Skeletal muscle tissue (tissue), 4 donors: ENCODE measurements around the gene PURA. TPM values are rescaled to one million over a fixed set of nuclear protein-coding genes. Genes with fewer than 3 reads are reported as not detected.

Source experiments
- H3K27ac ChIP-seq: one replicate; pipeline ENCODE4 v1.7.0; 2013; ENCODE audit warnings: mild to moderate bottlenecking, low read depth, low read length, inconsistent platforms
- H3K27me3 ChIP-seq, 3 donors: one replicate each; pipeline ENCODE4 v1.7.0; 2013; ENCODE audit warnings: low read length in 3 of 3; ENCODE audit not compliant: control insufficient read depth in 3 of 3, insufficient read depth in 3 of 3
- H3K36me3 ChIP-seq, 3 donors: one replicate each; pipeline ENCODE4 v1.7.0; 2013; ENCODE audit warnings: low read length in 3 of 3; ENCODE audit not compliant: control insufficient read depth in 3 of 3, insufficient read depth in 3 of 3
- H3K4me1 ChIP-seq, 3 donors: one replicate each; pipeline ENCODE4 v1.7.0; 2013; ENCODE audit warnings: low read length in 3 of 3, mild to moderate bottlenecking in 3 of 3; ENCODE audit not compliant: control insufficient read depth in 3 of 3, insufficient read depth in 3 of 3
- H3K4me3 ChIP-seq, 3 donors: one replicate each; pipeline ENCODE4 v1.7.0; 2013; ENCODE audit warnings: low read length in 3 of 3
- H3K9ac ChIP-seq, 3 donors: one replicate each; pipeline ENCODE4 v1.7.0; 2013; ENCODE audit warnings: low read length in 3 of 3, mild to moderate bottlenecking in 3 of 3, moderate library complexity in 2 of 3, low read depth in 1 of 3
- H3K9me3 ChIP-seq, 3 donors: one replicate each; pipeline ENCODE4 v1.7.0; 2013; ENCODE audit warnings: low read length in 3 of 3; ENCODE audit not compliant: control insufficient read depth in 3 of 3
- total RNA-seq: library from RNA; depleted of rRNA; stranded (reverse); fragments of >200 nt; gene quantifications from one replicate; pipeline ENCODE4 v1.2.3, GENCODE V29; 2014
- donor health status: Osteomylitis.

The PURA gene
- total RNA-seq, 1 donor from 2014 or later = 7.8 TPM

DNA sequence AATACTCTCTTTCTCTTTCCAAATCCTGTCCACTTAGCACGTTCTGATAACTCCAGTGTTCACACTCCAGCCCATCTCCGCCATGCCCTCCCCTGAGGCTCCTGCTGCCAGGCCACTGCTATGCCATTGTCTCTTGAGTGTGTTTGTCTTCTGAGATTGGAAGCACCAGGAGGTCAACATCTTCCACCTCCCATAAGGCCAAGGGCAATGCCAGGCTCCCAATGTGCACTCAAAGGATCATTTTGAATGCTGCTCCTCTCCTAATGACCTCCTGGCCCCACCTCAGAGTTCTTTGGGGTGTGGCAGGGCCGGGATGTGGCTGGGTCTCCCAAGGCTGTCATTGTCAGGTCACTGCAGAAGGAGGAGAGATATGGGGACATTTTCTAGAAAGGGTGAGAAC is 31.3 kb downstream of the PURA start:
- Histone ChIP-seq H3K4me3 (peak overlapping the region; percentile 45 to 67 (median 47)), H3K9ac (no peak overlapping the region), H3K27me3 (no peaks in the 10 kb centered on the region), H3K27ac (no peak overlapping the region), H3K9me3 (no peaks in the 10 kb centered on the region), H3K4me1 (peaks cover 19 to 36% (median 21%) of the 10 kb centered on the region in 3 donors), H3K36me3 (no peaks in the 10 kb centered on the region)

DNA sequence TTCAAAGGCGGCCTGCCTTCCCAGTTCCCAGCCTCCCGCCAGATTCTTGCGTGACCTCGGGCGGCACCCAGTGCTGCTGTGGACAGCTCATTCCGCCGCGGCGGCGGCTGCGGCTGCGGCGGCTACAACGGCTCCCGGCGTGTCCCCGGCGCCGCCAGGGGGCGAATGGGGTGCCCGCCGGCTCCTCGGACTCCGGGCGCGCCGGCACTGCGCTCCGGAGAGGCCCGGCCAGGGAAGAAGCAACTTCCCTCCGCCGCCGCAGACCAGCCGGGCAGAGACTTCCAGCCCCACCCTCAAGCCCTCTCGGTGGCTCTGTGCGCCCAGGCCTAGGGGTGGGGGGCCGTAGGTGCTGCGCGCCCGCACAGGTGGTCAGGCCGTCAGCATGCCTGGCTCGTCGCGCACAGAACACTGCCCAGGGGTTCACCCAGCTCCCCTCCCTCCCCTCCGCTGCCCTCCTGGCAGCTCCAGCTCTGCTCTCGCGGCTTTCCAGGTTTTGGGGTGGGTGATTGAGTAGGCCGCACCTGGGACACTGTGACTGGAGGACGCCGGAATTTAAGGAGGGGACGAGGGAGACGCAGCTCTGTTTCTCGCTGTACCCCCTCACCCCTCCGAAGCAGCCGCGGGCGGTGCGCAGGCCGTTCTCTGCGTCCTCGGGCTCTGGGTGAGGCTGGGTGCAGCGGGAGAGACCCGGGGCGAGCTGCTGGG is 32.1 kb downstream of the PURA start:
- H3K27me3 ChIP-seq = no peaks in the 10 kb centered on the region
- peak overlapping the region; percentile 67 to 72 (median 70) for H3K4me3 ChIP-seq
- no peaks in the 10 kb centered on the region for H3K9me3 ChIP-seq
- no peaks in the 10 kb centered on the region for H3K36me3 ChIP-seq
- peaks cover 14 to 29% (median 19%) of the 10 kb centered on the region in 3 donors for H3K4me1 ChIP-seq
- peak overlapping the region; percentile 48 to 78 (median 57) for H3K9ac ChIP-seq
- H3K27ac ChIP-seq = no peak overlapping the region

DNA sequence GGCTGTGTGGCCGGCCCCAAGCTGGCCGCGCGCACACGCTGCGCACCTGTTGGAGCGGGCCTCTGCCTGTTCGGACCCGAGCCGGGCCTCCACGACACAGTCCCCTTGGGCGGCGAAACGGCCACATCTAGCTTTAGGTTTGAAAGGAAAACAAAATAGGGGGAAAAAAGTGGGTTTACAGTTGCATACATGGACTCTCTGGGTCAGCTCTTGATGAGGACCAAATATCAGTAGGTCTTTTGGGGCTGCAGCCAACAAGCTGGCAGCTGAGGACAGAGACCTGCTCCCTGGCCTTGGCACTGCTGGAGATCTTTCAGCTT is 32.6 kb downstream of the PURA start:
- peak overlapping the region in 1 of 3 donors; percentile 70 for H3K4me3 ChIP-seq
- H3K27ac ChIP-seq = no peak overlapping the region
- no peaks in the 10 kb centered on the region for H3K27me3 ChIP-seq

DNA sequence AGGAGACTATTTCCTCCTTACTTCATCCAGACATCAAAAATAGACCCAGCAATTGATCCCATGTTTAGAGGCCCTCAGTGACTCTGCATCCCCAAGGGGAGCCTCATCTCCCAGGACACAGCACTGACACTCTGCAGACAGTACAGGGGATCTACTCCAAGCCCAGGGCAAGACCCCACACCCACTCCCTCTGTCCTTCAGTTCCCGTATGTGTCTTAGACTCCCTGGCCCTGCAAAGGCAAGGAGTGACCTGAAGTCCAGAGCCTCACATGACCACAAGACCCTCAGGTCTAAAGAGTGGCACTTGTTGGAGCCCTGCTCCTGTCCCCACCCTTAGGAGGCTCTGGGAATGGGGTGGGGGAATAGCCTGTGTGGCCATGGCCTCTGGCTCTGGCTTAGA is 33.6 kb downstream of the PURA start:
- Histone ChIP-seq H3K36me3 (no peaks in the 10 kb centered on the region), H3K4me1 (peaks cover 14 to 21% (median 19%) of the 10 kb centered on the region in 3 donors), H3K4me3 (no peak overlapping the region), H3K27ac (no peak overlapping the region), H3K9ac (no peak overlapping the region), H3K9me3 (no peaks in the 10 kb centered on the region), H3K27me3 (no peaks in the 10 kb centered on the region)

More for the DNA sequence above, 32.6 kb downstream of the PURA start:
- Histone ChIP-seq H3K36me3 (no peaks in the 10 kb centered on the region), H3K4me1 (peaks cover 14 to 24% (median 19%) of the 10 kb centered on the region in 3 donors), H3K9ac (peak overlapping the region in 1 of 3 donors; percentile 78), H3K9me3 (no peaks in the 10 kb centered on the region)

DNA sequence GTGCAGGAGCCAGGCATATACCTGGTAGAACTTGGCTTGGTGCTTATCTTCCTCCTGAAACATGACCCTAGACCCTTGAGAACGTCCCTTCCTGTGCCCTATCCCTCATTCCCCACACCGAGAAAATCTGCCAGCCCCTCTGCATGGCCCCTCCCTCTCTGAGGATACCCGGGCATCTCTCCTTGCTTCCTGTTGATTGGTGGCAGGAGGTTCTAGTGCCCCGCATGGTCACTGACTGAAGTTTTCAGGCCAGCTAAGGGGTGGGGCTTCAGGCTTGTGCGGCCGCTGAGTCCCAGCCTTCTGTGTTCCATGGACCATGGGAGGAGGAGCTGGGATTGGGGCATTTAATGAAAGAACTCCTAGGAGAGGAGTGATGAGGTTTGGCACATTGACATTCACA is 34.6 kb downstream of the PURA start:
- no peaks in the 10 kb centered on the region for H3K27me3 ChIP-seq
- no peaks in the 10 kb centered on the region for H3K9me3 ChIP-seq
- H3K4me1 ChIP-seq = peaks cover 18 to 25% (median 22%) of the 10 kb centered on the region in 3 donors
- H3K27ac ChIP-seq = no peak overlapping the region
- no peak overlapping the region for H3K4me3 ChIP-seq
- no peaks in the 10 kb centered on the region for H3K36me3 ChIP-seq
- no peak overlapping the region for H3K9ac ChIP-seq

DNA sequence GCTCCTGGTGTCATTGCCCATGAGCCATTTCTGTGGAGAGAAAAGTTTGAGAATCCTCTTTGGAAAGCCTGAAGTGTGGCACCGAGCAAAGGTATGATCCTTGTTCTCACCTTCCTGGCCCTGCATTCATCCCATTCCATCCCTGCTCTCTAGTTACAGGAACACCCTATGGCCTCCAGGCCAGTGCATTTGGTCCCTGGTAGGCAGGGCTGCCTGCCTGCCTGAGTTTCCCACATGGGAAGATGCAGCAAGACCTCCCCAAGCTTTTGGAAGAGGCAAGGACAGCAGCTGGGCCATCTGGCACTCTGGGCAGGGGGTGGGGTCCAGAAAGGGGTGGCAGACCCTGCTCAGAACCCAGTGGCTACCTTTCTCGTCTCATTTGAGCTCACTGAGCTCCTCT is 36.3 kb downstream of the PURA start:
- Histone ChIP-seq H3K4me1 (peaks cover 14 to 18% (median 16%) of the 10 kb centered on the region in 3 donors), H3K27me3 (no peaks in the 10 kb centered on the region), H3K9me3 (no peaks in the 10 kb centered on the region), H3K4me3 (no peak overlapping the region), H3K36me3 (no peaks in the 10 kb centered on the region), H3K9ac (peak overlapping the region in 1 of 3 donors; percentile 16), H3K27ac (no peak overlapping the region)

DNA sequence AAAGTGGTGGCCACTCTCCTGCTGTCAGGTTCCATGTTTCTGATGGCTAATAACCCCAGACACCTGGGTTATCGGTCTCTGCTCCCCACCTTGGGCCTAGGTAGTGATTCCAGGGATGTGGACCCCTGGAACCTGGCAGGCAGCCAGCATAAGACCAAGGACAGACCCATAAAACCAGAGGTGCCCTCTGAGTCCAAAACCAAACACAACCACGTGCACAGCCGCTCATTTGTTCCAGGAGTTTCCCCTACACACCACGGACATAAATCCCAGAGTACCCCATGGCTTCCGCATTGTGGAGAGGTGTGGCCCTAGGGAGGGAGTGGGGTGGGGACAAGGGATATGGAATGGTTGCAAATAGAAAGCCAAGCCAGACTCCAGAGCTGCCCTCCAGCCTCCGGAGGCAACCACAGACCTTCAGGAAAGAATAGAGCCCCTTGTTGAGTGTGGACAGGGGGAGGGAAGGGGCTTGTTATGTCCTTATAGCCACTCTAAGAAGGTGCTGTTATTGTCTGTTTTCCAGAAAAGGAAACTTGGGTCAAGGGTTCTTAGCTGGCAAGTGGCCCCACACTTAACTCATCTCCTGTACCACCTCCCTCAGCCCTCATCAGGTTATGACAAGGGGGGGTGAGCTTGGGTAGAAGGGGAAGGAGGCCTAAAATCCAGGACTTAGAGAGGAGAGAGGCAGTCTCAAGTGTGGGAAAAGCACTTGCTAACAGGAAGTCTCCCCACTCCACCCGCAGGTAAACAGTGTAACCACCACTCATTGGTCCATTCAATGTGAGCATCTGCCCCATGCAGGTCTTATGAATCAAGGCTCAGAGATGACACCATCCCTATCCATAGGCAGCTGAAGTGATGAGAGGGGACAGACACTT is 37.5 kb downstream of the PURA start:
- peaks cover 4 to 15% (median 5%) of the 10 kb centered on the region in 3 donors for H3K4me1 ChIP-seq
- no peaks in the 10 kb centered on the region for H3K27me3 ChIP-seq
- no peaks in the 10 kb centered on the region for H3K36me3 ChIP-seq
- no peak overlapping the region for H3K4me3 ChIP-seq
- no peak overlapping the region for H3K27ac ChIP-seq
- H3K9ac ChIP-seq = no peak overlapping the region
- H3K9me3 ChIP-seq = no peaks in the 10 kb centered on the region

DNA sequence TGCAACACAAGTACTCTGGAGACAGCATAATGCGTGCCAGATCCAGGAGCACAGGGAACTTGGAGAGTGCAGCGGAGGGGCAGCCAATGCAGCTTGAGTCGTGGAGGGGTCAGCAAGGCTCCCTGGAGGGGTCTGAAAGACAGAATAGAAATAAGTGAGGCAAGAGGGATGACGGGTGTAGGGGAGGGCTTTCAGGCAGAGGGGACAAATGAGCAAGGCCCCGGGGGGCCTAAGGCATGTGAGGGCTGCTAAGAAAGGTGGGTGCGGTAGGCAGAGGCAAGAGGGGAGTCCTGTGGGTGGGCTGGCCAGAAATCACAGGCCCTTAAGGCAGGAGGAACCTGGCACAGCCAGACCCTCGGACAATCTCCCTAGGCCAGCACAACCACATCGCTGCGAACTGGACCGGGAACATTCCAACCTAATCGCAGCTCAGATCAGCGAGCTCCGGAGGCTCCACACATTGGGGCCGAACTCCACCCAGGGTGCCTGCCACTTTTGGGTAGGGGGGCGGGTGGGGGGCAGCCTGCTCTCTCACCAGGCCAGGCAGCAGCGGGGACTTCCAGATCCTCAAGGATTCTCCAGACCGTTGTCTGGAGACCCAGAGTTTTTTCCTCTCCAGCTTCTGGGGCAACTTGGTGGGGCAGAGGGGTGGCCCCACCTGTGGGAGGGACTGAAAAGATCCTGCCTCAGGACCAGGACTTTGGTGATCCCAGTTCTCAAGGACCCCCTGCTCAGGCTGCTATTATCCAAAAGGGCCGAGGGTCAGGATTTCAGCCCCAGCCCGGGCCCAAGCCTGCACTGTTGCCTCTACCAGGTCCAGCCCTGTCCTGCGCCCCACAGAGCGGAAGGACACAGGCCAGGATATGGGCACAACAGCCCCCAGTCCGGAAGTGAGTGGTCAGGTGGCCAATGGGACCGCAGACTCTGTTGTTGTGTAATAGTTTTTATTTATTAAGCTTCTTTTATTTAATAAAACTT is 38.4 kb downstream of the PURA start:
- H3K36me3 ChIP-seq = no peaks in the 10 kb centered on the region
- peaks cover 6 to 14% (median 10%) of the 10 kb centered on the region in 3 donors for H3K4me1 ChIP-seq
- H3K27ac ChIP-seq = no peak overlapping the region

DNA sequence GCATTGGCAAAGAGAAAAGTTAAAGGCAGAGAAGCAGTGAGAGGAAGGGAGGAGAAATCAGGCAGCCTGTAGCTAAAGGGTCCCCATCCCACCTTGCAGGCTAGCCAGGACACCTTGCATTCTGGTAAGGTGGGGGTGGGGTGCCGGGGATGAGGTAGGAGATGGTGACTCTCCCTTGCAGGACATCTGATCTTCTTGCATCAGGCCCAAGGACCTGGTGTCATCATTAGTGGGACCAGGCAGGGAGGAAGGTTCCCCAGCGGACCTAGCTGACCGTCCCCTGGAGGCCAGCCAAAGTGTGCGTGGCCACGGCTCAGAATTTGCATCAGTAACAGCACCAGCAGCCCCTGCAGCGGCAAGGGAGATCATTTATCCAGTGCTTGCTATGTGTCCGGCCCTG is 39.3 kb downstream of the PURA start:
- H3K27ac ChIP-seq = no peak overlapping the region
- no peak overlapping the region for H3K9ac ChIP-seq
- no peaks in the 10 kb centered on the region for H3K36me3 ChIP-seq
- no peak overlapping the region for H3K4me3 ChIP-seq
- H3K4me1 ChIP-seq = peaks cover 6 to 17% (median 13%) of the 10 kb centered on the region in 3 donors
- H3K9me3 ChIP-seq = no peaks in the 10 kb centered on the region
- H3K27me3 ChIP-seq = no peaks in the 10 kb centered on the region

More for the DNA sequence above, 38.4 kb downstream of the PURA start:
- H3K9ac ChIP-seq = no peak overlapping the region
- no peak overlapping the region for H3K4me3 ChIP-seq
- H3K9me3 ChIP-seq = no peaks in the 10 kb centered on the region
- no peaks in the 10 kb centered on the region for H3K27me3 ChIP-seq
